Measurements from ENCODE around the gene ECT2.
"Not testable (repeated sequence)": the region's sequence is repeated elsewhere in the genome, so short reads cannot be mapped to it uniquely, and the experiment has no call there.

ECT2 gene, protein sequence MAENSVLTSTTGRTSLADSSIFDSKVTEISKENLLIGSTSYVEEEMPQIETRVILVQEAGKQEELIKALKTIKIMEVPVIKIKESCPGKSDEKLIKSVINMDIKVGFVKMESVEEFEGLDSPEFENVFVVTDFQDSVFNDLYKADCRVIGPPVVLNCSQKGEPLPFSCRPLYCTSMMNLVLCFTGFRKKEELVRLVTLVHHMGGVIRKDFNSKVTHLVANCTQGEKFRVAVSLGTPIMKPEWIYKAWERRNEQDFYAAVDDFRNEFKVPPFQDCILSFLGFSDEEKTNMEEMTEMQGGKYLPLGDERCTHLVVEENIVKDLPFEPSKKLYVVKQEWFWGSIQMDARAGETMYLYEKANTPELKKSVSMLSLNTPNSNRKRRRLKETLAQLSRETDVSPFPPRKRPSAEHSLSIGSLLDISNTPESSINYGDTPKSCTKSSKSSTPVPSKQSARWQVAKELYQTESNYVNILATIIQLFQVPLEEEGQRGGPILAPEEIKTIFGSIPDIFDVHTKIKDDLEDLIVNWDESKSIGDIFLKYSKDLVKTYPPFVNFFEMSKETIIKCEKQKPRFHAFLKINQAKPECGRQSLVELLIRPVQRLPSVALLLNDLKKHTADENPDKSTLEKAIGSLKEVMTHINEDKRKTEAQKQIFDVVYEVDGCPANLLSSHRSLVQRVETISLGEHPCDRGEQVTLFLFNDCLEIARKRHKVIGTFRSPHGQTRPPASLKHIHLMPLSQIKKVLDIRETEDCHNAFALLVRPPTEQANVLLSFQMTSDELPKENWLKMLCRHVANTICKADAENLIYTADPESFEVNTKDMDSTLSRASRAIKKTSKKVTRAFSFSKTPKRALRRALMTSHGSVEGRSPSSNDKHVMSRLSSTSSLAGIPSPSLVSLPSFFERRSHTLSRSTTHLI

DNA sequence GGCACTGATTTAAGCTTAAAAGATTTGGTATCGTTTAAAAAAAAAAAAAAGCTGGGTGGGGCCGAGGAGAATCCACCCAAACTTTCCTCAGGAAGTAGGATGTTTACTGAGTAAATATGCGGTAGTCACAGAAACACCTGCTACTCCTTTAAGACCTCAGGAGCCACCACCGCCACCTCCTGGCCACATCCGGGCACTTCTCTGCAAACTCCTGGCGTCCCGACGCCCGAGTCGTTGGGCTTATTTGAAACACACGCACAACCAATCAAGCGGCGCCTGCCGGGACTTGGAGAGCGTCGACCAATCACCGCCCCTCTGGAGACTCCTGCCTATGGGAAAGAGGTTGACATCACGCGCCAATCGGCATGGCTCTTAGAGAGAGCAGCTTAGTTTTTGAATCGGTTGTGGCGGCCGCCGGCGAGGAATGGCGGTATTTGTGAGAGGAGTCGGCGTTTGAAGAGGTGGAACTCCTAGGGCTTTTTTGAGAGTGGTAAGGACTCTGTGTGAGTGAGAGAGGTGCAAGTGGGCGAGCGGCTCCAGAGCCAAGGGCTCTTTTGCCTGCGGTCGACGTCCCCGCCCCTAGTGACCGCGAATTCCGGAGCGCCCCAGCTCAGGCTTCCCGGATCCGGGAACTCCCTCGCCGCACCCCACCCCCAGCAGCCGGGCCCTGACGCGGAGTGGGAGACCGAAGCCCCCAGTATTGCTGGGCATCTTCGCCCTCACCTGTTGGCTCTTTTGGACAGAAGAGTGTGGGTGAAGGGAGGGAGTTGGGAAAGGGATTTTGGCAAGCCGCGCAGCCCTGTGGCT is at the start of gene ECT2:
ECT2 (plus strand) TSS at position 359 of the 807 bp plus-strand sequence. CDS start 3,805 bp downstream, outside the sequence.
- peak; percentile 98 for DNase-seq

DNA sequence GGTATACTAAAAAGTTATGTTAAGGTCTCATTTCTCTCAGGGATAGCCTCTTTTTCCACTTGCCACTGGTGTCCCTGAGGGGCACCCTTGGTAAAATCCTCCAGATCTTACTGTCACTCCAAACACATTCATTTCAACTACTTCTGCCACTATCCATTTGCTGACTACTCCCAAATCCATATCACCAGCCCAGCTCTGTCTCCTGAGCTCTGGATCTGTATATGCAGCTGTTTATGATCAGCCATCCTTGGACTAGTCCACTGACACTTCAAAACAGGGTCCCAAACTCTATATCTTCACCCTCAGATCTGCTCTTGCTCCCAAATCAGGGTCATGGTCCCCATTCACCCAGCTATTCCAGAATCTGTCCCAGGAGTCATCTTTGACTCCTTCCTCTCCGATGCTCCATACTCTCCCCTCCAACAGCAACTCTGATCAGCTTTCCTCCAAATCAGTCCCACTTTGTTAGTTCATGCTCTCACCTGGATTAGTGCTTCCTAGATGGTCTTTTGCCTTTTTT is 49.5 kb upstream of the ECT2 start:
- no peak for DNase-seq

DNA sequence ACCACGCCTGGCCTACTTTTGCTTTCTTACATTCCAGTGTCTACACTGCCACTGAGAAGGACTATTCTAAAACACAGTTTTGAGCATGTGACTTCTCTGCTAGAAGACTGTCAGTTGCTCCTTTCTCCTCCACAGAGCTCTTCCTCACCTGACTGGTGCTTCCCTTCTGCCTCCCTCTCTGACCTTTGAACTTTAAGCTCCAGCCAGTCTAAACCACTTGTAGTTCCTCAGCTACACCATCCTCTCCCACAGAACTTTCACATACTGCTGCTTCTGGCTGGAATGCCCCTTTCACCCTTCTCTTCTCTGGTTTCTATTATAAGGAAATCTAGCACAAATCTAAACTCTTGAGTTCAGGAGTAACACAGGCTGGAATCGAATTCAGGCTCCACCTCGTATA is 48.8 kb upstream of the ECT2 start:
- no peak for DNase-seq

DNA sequence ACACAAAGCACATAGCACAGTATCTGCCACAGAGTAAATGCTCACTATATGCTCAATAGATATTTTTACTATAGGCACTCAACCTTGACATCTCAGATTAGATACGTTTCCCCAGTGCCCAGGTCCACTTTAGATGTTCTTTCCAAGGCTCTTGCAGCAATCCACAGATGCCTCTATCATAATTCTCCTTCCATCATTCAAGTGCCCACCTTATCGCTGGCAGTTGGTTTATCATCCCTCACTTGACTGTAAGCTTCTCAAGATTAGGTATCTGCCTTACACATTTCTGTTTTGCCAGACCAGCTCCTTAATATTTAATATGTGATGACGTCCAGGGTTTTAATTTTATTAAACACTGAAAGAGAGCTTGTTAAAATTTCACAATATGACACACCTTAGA is 48.3 kb upstream of the ECT2 start:
- DNase-seq: no peak

DNA sequence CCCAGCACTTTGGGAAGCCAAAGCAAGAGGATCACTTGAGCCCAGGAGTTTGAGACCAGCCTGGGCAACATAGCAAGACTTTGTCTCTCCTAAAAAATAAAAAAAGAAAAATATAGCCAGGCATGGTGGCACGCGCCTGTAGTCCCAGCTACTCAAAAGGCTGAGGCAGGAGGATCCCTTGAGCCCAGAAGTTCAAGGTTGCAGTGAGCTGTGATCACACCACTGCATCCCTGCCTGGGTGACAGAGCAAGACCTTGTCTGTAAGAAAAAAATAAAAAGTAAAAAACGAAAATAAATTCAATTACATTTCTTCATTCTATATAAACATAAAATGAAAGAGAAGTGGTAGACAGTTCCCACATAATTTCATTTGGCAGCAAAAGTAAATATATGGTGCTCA is 47.8 kb upstream of the ECT2 start:
- not testable (repeated sequence) for DNase-seq

DNA sequence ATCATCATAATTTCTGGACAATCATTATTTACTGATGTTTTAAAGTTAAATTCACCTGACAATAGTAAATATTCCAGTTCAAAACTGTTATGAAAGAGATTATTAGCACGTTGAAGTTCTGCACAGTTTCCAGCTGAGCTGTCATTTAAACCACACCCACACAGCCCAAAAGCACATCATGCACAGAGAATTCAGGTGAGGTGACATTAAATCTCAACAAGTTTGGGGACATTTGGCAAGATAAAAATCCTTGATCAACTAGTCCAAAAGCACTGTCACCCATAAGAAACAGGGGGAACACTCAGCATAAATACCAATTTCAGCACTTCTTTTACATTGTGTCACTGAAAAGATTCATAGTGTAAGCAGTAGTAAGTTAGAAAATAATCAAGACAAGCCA is 46.5 kb upstream of the ECT2 start:
- no peak for DNase-seq

DNA sequence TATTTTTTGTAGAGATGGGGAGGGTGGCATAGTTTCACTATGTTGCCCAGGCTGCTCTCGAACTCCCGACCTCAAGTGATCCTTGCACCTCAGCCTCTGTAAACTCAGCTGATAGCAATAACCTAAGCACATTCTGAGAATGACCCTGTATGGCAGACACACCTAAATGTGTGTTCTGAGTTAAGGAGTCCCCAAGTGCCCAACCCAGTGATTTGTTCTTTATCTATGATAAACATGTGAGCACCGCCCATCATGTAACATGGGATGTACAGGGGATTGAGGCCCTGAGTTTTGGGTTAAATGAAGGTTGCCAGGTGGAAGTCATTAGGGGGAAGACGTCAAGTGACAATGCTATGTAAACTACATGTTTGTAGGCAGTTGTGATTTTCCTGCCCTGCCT is 45.4 kb upstream of the ECT2 start:
- DNase-seq: no peak

DNA sequence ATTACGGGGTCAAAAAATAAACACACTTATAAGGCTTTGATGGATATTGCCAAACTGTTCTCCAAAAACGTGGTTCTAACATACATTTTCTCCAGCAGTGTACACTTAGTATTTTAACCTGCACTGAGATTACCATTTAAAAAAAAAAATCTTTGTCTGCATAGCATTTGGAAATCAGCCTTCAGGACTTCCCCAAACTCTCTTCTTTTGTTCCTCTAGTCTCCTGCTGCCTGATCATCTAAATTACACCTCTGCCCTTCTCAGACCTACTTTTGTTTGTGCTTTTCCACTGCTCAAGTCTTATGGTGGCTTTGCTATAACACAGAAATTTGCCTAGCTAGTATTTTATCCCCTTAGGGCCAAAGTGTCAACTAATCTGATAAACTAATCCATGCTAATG is 43.5 kb upstream of the ECT2 start:
- no peak for DNase-seq

DNA sequence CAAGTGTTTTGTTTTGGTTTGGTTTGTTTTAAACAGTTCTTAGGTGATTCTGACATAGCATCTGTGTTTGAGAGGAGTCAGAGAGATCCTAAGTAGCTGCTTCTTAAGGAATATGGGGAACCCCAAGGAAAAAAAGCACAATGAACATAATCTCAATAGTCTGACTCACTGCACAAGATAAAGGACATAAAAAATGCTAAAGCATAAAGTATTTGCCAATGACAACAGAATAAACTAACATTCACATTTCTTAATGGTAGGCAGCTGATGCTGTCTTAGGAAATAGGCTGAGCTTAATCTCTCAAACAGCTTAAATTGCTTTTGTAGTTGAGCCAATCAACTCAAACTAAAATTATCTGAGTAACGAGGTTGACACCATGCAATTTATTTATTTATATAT is 42.6 kb upstream of the ECT2 start:
- DNase-seq: no peak

DNA sequence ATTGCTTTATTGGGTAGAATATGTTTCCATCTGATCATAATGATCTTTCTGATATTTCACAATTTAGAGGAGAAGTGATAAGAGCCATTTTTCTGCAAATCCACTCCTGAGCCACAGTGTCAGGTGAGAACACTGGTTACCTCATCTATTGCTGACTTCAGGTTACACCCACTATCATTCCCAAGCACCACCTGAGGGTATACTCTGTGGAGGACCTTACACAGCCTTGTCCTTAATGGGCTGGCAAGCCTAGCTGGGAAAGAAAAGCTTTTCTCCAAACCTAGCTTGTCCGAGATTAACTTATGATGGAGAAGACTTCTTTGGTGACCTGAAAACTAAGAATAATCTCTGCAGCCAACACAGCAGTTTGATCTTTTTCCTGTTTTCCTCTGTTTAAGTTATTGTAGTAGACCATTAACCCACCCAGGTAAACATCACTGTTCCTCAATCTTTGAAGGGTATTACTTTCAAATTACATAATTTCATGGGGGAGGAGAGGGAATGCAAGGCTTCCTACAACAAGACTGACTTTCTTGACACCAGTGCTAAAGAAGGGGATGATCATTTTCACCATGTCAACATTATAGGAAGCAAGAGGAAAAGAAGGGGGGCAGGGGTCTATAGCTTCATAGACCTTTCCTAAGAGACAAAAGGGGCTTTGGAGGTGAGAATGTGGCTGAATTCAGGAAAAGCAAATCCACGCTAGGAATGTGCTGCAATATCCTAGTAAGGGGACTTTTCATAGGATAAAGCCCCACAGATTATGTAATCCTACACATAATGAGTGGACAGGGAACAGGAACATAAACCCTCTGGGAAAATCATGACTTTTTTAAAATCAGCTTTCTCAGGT is 41.4 kb upstream of the ECT2 start:
- DNase-seq: no peak

DNA sequence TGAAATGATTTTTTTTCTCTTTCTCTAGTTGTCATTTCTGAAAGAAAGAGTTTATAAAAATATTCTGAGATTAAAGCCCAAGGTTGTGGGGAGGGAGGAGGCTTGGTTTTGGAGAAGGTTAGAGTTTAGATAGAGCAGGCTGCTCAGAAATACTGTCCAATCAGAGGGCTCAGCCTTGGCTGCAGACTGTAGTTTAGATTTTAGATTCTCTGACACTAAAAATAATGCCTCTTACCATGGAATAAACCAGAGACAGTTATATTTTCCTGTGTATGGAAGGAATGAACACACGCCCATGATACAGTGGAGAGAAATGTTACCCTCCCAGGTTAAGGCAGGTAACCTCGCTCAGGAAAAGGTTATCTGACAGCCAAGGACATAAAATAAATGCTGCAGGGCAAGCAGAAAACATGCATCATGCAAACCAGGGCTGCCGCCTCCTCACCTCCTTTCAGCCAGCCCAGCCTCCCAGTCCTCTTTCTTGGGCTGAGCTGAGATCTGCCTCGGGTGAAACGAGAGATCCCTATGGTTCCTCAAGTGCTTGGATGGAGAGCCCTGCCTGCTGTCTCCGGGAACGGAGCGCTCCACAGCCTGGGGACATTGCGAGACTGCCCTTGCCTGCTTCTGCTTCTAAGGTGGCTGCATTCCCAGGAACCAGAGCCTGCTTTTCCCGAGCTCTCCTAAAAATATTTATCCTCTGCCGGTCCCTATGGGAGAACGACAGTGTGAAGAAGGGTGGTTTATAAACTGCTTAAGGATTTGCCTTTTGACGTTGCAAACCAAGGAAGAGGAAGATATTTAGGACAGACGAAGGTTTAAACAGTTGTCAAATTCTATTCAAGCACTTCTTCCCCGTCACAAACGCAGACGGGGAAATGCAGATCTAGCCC is 40.5 kb upstream of the ECT2 start:
- DNase-seq: peak; percentile 24

DNA sequence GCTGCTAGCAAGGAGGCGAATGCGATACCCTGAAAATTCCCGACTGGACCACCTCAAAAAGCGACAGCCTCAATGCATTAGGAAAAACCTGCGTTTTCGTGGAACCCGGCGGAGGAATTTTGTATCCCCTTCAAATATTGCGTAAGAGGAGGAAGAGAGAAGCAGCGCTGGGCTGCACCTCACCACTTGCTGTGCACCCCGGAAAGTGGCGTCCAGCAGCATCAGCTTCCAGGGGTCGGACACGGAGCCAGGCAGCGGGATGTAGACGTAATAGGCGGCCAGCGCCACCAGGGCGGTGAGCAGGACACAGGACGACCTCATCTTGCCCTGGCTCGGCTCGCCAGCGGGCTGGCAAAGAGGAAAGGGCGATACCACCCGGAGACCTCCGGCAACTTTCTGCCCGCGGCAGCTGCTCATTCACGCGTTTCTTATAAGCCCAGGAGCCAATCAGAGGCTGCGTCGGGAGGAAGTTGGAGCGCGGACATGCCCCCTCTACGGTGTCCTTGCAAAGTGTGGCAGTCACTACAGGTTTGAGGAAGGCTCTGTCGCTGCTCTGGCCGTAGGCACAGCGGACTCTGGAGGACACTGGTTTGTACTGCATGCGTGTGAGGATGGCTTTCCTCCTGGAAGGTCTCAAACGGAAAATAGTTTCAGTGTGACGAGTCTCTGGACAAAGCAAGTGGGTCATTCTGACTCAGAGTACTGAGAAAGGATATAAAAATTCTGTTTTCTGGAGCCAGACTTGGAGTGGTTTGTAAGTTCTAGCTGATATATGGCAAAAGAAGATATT is 39.7 kb upstream of the ECT2 start, which contains the start of gene NCEH1:
NCEH1 (minus strand) TSS at position 404 of the 790 bp plus-strand sequence; CDS start at position 321, 83 bp downstream.
- peak; percentile 95 for DNase-seq

DNA sequence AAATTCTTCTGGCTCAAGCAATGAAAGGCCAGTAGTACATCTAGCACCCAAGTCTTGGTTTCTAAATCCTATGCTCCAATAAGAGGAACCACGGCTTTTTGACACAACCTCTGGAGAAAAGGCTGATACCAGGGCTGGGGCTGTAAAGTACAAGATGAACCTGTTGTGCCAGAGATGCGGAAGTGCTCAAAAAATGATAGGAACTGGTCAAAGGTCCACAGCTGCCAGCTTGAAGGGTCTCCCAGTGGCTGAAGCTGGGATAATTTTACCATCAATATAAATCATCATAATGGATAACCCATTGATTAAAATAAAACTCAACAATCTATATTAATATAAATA is 39.1 kb upstream of the ECT2 start:
- DNase-seq: peak; percentile 91

DNA sequence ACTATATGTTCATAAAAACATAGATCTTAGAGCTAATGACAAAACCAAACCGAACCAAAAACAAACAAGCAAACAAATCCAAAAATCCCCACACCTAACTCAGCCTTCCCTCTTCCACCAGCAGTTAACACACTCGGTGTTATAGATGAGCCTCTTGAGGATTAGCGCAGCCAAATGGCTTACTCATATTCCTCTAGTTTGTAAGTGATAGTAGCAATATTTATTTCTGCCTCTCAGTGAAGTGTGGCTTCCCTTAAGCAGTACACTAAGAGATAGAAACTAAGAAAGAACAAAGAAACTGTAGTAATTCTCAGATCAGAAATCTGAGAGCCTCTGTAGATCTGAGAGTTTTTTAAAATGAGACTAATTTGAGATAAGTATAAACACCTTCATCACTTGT is 37.2 kb upstream of the ECT2 start:
- no peak for DNase-seq

DNA sequence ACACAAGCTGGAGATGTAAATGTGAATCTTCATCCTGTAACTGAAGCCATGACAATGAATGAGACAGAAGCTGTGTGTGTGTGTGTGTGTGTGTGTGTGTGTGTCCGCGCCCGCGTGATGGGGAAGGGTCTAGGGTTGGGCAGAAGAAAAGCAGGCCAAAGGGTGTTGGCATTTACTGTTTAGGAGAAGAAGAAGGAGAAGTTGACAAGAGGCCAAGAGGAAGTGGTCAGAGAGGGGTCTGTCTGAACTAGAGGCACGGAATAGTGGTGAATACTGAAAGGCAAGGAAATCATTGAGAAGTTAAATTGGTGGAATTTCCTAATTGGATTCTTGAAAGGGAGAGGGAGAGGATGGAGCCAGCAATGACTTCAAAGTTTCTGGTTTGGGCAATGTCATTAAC is 34.0 kb upstream of the ECT2 start:
- peak; percentile 74 for DNase-seq

DNA sequence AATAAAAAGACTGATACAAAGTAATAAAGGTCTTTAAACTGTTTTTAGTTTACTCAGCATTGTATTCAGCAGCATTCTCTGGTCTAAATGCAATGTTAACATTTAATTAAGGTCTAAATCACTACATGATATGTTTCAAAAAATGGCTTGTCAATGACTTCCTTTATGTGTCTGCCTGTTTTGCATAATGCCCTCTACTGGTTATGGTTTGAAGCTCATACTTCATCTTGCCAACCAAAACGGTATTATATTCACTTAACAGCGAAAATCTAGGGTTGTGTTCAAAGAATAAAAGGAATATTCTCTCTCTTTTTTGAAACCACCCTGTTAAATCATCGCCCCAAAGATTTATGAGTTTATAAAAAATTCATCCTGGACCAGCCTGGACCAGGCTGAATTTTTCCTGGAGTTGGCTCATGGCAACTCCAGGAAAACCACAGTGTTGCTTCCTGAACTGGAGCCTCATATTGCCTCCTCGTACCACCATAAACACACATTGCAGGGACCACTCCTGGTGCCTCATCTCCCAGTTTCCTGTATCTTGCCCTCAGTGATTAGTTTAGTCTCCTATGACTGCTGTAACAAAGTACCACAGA is 32.9 kb upstream of the ECT2 start:
- DNase-seq: peak; percentile 50

DNA sequence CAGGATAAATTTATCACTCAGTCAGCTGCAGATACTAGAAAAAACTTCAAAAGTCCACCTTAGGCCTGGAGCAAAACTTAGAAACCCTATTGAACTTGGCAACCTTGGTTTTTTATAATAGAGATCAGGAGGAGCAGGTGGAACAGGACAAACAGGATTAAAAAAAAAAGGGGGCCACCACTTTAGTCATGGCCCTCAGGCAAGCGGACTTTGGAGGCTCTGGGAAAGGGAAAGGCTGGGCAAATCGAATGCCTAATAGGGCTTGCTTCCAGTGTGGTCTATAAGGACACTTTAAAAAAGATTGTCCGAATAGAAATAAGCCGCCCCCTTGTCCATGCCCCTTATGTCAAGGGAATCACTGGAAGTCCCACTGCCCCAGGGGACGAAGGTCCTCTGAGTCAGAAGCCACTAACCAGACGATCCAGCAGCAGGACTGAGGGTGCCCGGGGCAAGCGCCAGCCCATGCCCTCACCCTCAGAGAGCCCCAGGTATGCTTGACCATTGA is 27.9 kb upstream of the ECT2 start:
- not testable (repeated sequence) for DNase-seq

DNA sequence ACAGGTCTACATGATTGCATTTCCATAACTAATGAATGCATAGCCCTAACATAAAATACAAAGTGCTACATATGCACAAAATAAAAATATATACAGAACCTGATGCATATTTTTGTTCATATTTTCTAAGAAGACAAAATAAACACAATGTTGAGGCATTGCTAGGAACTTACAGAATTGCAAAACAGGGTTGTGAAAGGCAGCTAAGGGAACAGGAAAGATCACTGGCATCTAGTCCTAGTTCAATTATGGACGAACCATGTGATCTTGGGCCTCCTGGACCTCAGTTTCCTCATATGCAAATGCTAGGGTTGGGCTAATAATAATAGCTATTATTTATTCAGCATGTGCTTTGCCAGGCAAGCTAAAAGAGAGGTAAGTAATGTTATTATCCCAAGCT is 24.1 kb upstream of the ECT2 start:
- no peak for DNase-seq

DNA sequence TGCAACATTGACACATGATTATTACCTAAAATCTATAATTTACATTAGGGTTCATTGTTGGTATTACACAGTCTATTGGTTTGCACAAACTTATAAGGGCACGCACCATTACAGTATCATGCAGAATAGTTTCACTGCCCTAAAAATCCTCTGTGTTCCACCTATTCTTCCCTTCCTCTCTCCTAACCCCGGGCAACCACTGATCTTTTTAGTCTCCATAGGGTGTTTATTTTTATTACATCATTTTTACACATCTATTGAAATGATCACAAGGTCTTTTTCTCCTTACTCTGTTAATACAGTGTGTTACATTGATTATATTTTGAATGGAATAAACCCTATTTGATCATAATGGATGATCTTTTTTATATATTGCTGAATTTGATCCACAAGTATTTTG is 15.5 kb upstream of the ECT2 start:
- no peak for DNase-seq

Data from OCI-M1 (cell line).